Mesenchymal stem cell (in vitro differentiated cells and primary cell): ENCODE measurements around the gene CYTH2.

Experiments
- DNase-seq: peaks from one replicate; pipeline ENCODE4 v3.0.0-alpha.2; 2013
- H2AFZ ChIP-seq: one replicate; pipeline ENCODE4 v1.6.1; 2013; ENCODE audit warnings: low read depth, mild to moderate bottlenecking, control low read depth, inconsistent platforms, low read length, moderate library complexity
- H2AK5ac ChIP-seq: 2 replicates; pipeline ENCODE4 v1.6.1; 2013; ENCODE audit warnings: low read length, moderate library complexity, mild to moderate bottlenecking, inconsistent platforms; ENCODE audit not compliant: severe bottlenecking
- H2BK120ac ChIP-seq: one replicate; pipeline ENCODE4 v1.6.1; 2013; ENCODE audit warnings: low read depth, mild to moderate bottlenecking, inconsistent platforms, low read length, moderate library complexity
- H2BK12ac ChIP-seq, 2 experiments: one replicate each; pipeline ENCODE4 v1.6.1; 2013; ENCODE audit warnings: inconsistent platforms in 2 of 2, low read length in 2 of 2, mild to moderate bottlenecking in 2 of 2, moderate library complexity in 2 of 2, control low read depth in 1 of 2
- H2BK15ac ChIP-seq: one replicate; pipeline ENCODE4 v1.6.1; 2013; ENCODE audit warnings: mild to moderate bottlenecking, low read depth, inconsistent platforms; ENCODE audit not compliant: poor library complexity, severe bottlenecking
- H2BK5ac ChIP-seq: 2 replicates; pipeline ENCODE4 v1.6.1; 2013; ENCODE audit warnings: low read depth, mild to moderate bottlenecking, low read length, control low read depth, inconsistent platforms; ENCODE audit not compliant: poor library complexity, severe bottlenecking
- H3K14ac ChIP-seq, 2 experiments: one replicate each; pipeline ENCODE4 v1.6.1; 2013; ENCODE audit warnings: inconsistent platforms in 2 of 2, low read length in 2 of 2, control low read depth in 1 of 2, mild to moderate bottlenecking in 1 of 2, moderate library complexity in 1 of 2
- H3K18ac ChIP-seq, 2 experiments: one replicate each; pipeline ENCODE4 v1.6.1; 2013; ENCODE audit warnings: inconsistent platforms in 2 of 2, low read length in 2 of 2, control low read depth in 1 of 2, low read depth in 1 of 2, mild to moderate bottlenecking in 1 of 2
- H3K23ac ChIP-seq, 2 experiments: one replicate each; pipeline ENCODE4 v1.6.1; 2013; ENCODE audit warnings: inconsistent platforms in 2 of 2, low read length in 2 of 2, mild to moderate bottlenecking in 2 of 2, moderate library complexity in 2 of 2, control low read depth in 1 of 2
- H3K27ac ChIP-seq: 2 replicates; pipeline ENCODE4 v1.5.1; 2013; ENCODE audit warnings: mild to moderate bottlenecking, moderate library complexity, low read length, control low read depth, inconsistent platforms; ENCODE audit not compliant: poor library complexity, severe bottlenecking
- H3K27me3 ChIP-seq, 2 experiments: 2 replicates each; pipeline versions ENCODE4 v1.6.1 to v1.7.0; 2013; ENCODE audit warnings: low read length in 2 of 2, mild to moderate bottlenecking in 2 of 2, moderate library complexity in 2 of 2, control low read depth in 1 of 2, inconsistent platforms in 1 of 2; ENCODE audit not compliant: control insufficient read depth in 1 of 2, insufficient read depth in 1 of 2
- H3K36me3 ChIP-seq, 2 experiments: 2 replicates each; pipeline versions ENCODE4 v1.6.1 to v1.7.0; 2013; ENCODE audit warnings: low read length in 2 of 2, control low read depth in 1 of 2, inconsistent platforms in 1 of 2, low read depth in 1 of 2, mild to moderate bottlenecking in 1 of 2; ENCODE audit not compliant: insufficient read depth in 2 of 2, control insufficient read depth in 1 of 2
- H3K4ac ChIP-seq, 2 experiments: one replicate each; pipeline ENCODE4 v1.6.1; 2013; ENCODE audit warnings: inconsistent platforms in 2 of 2, low read length in 2 of 2, mild to moderate bottlenecking in 2 of 2, moderate library complexity in 2 of 2, control low read depth in 1 of 2, low read depth in 1 of 2
- H3K4me1 ChIP-seq: 2 replicates; pipeline ENCODE4 v1.6.1; 2013; ENCODE audit warnings: low read depth, low read length, control low read depth; ENCODE audit not compliant: control insufficient read depth, insufficient read depth
- H3K4me2 ChIP-seq: 2 replicates; pipeline ENCODE4 v1.6.1; 2013; ENCODE audit warnings: low read length, mild to moderate bottlenecking, inconsistent platforms; ENCODE audit not compliant: poor library complexity, severe bottlenecking
- H3K4me3 ChIP-seq, 2 experiments: 2 replicates each; pipeline versions ENCODE4 v1.5.1 to v1.7.0; 2013; ENCODE audit warnings: low read length in 2 of 2, mild to moderate bottlenecking in 2 of 2, control low read depth in 1 of 2, low read depth in 1 of 2; ENCODE audit not compliant: insufficient read depth in 1 of 2
- H3K79me1 ChIP-seq: replicated peaks from 2 replicates; pipeline ENCODE4 v1.6.1; 2013; ENCODE audit warnings: mild to moderate bottlenecking, control low read depth, low read length, inconsistent platforms; ENCODE audit not compliant: poor library complexity, severe bottlenecking
- H3K9ac ChIP-seq: 2 replicates; pipeline ENCODE4 v1.7.0; 2013; ENCODE audit warnings: mild to moderate bottlenecking, low read length, moderate library complexity
- H3K9me3 ChIP-seq: 2 replicates; pipeline ENCODE4 v1.7.0; 2013; ENCODE audit warnings: mild to moderate bottlenecking, low read length; ENCODE audit not compliant: control insufficient read depth
- H4K8ac ChIP-seq: one replicate; pipeline ENCODE4 v1.6.1; 2013; ENCODE audit warnings: inconsistent platforms, mild to moderate bottlenecking, low read length, moderate library complexity
- H4K91ac ChIP-seq: one replicate; pipeline ENCODE4 v1.6.1; 2013; ENCODE audit warnings: mild to moderate bottlenecking, low read length, inconsistent platforms
- WGBS: methylation state at CpG from one replicate; pipeline ENCODE4 v1.1.7; 2013; ENCODE audit warnings: mixed read lengths; 5-methylcytosine and 5-hydroxymethylcytosine counted together

CYTH2 gene

DNA sequence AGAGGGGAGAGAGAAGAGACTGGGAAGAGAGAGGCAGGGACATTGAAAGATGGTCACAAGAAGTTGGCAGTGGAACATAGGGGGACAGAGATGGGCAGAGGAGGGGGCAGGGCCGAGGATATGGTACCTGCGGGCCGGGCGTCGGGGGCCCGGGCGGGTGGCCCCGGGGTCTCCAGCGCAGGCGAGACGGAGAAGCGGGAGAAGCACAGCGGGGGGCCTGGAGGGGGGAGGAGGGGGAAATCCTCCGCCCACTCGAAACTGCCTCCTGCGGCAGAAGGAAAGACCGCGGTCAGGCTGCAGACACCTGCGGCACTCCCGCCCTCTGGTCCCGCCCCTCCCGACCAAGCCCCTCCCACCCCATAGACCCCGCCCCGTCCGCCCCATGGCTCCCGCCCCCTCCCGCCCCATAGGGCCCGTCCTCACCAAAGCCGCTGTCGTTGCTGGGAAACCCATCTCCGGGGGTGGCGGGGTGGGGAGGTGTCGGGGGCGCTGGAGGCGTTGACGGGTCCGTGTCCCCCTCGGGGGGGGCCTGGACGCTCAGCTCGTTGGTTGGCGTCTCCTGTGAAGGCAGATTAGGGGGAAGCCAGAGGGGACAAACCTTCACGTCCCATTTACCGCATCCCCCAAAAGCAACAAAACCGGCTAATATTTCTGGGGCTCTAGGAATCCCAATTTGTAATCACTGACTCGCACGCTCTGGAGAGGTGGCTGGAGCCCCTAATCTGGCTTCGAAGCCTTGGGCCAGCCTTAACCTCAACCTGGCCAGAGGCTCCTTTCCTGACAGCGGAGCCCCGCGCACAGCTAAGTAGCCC, 22.0 kb downstream of the CYTH2 start:
- Histone ChIP-seq H3K4me2 (peak overlapping the region; percentile 25), H3K9me3 (no peaks in the 10 kb centered on the region), H3K4ac (no peak overlapping the region), H2AK5ac (no peak overlapping the region), H2AFZ (no peak overlapping the region), H3K27me3 (peaks cover 27 to 35% of the 10 kb centered on the region in 2 experiments), H2BK5ac (no peak overlapping the region), H3K14ac (no peak overlapping the region), H3K4me3 (no peak overlapping the region), H3K27ac (no peak overlapping the region), H2BK12ac (no peak overlapping the region), H3K36me3 (no peaks in the 10 kb centered on the region), H2BK15ac (peak overlapping the region; percentile 77), H3K4me1 (peaks cover 35% of the 10 kb centered on the region), H3K9ac (no peak overlapping the region), H3K79me1 (no peaks in the 10 kb centered on the region), H2BK120ac (no peak overlapping the region), H4K91ac (no peak overlapping the region), H3K23ac (no peak overlapping the region), H3K18ac (no peak overlapping the region), H4K8ac (peak overlapping the region; percentile 43)
- 15% methylated on average over 22 of the region's 50 CpGs for WGBS
- DNase-seq, result peak; percentile 33

- Histone ChIP-seq H4K8ac (no peak overlapping the region), H3K23ac (no peak overlapping the region), H2AFZ (no peak overlapping the region), H3K18ac (no peak overlapping the region), H3K4ac (no peak overlapping the region), H4K91ac (no peak overlapping the region), H3K79me1 (no peaks in the 10 kb centered on the region), H2BK12ac (peak overlapping the region in 1 of 2 experiments; percentile 80), H2BK5ac (no peak overlapping the region), H2BK15ac (peak overlapping the region; percentile 77), H3K4me1 (peaks cover 35% of the 10 kb centered on the region), H3K9me3 (no peaks in the 10 kb centered on the region), H2BK120ac (no peak overlapping the region), H3K4me2 (no peak overlapping the region), H3K4me3 (no peak overlapping the region), H3K27ac (no peak overlapping the region), H3K9ac (no peak overlapping the region), H2AK5ac (no peak overlapping the region), H3K27me3 (peaks cover 27 to 37% of the 10 kb centered on the region in 2 experiments), H3K36me3 (no peaks in the 10 kb centered on the region), H3K14ac (no peak overlapping the region)
- WGBS, result 18% methylated on average over 10 of the region's 10 CpGs
- DNase-seq, result no peak
Observed at GRCh38 chr19:48491793-48492123, 22.6 kb downstream of the CYTH2 start.

DNA sequence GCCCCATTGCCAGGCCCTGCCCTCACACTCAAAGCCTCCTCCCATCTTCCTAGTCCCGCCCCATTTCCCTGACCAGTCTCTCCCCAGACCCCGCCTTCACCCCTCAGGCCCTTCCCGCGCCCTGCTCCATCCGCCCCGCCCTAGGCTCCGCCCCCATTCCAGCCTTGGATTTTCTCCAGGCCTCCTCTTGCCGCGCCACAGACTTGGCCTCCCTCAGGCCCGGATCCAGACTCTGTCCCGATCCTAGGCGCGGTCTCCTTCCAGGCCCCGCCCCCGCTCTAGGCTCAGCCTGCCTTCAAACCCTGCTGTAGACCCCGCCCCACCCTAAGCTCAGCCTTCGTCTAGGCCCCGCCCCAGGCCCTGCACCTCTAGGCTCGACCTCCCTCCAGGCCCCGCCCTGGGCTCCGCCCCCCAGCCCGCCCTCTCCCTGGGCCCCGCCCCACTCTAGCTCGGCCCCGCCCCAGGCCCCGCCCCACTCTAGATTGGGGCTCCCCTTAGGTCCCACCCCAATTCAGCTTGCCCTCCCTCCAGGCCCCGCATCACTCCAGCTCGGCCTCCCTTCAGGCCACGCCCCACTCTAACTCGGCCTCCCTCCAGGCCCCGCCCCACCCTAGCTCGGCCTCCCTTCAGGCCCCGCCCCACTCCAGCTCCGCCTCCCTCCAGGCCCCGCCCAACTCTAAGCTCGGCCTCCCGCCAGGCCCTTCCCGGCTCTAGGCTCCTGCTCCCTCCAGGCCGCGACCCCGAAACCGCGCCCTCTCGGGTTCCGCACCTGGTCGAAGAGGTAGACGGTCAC, 24.0 kb downstream of the CYTH2 start:
- Histone ChIP-seq H3K4me2 (peak overlapping the region; percentile 20), H3K14ac (no peak overlapping the region), H2BK5ac (no peak overlapping the region), H3K36me3 (no peaks in the 10 kb centered on the region), H2AK5ac (no peak overlapping the region), H2BK120ac (no peak overlapping the region), H3K9ac (peak overlapping the region; percentile 51), H2BK12ac (no peak overlapping the region), H3K27ac (no peak overlapping the region), H3K9me3 (no peaks in the 10 kb centered on the region), H3K27me3 (peaks cover 27 to 45% of the 10 kb centered on the region in 2 experiments), H3K79me1 (no peaks in the 10 kb centered on the region), H3K4me3 (peak overlapping the region; percentile 53 to 73), H3K18ac (peak overlapping the region; percentile 86 to 87), H2BK15ac (peak overlapping the region; percentile 44), H4K8ac (peak overlapping the region; percentile 81), H3K4me1 (peaks cover 27% of the 10 kb centered on the region), H3K23ac (peak overlapping the region in 1 of 2 experiments; percentile 34), H4K91ac (peak overlapping the region; percentile 68), H3K4ac (peak overlapping the region; percentile 13 to 79), H2AFZ (peak overlapping the region; percentile 66)
- 1% methylated on average over 43 of the region's 47 CpGs for WGBS
- DNase-seq, result peak; percentile 98
